GM12878 (cell line): ENCODE results near the gene USP26. TPM values are rescaled to one million over a fixed set of nuclear protein-coding genes. Genes with fewer than 3 reads are reported as not detected.

Experiments used
- ATAC-seq: fragments of 200-7000 bp; cut with Tn5 transposase; 3 replicates; pipeline ENCODE4 v1.9.1; 2020; ENCODE audit warnings: mild to moderate bottlenecking, moderate library complexity
- BruUV-seq: library from RNA; stranded (reverse); fragments of 400-500 nt; replicated peaks from 2 replicates; lab custom pipeline; 2021; lab: Mats Ljungman, UMichigan
- CTCF ChIA-PET: fragments of 300-600 bp; sonication (Branson Sonifier 250); formaldehyde crosslinking; extraction: SDS; loops from one replicate; lab custom pipeline; 2021; ENCODE audit warnings: inconsistent platforms; lab: Yijun Ruan, JAX
- POLR2A ChIA-PET: fragments of 350-600 bp; formaldehyde crosslinking; extraction: SDS; loops from one replicate; lab custom pipeline; 2021; ENCODE audit warnings: inconsistent platforms; lab: Charles Lee
- RAD21 ChIA-PET: fragments of 300-600 bp; sonication (Branson Sonifier 250); formaldehyde crosslinking; loops from one replicate; lab custom pipeline; 2023; ENCODE audit warnings: antibody characterized with exemption; ENCODE audit not compliant: unreplicated experiment; lab: Charles Lee
- SMC1A ChIA-PET: fragments of 300-600 bp; sonication (Branson Sonifier 250); formaldehyde crosslinking; loops from one replicate; lab custom pipeline; 2023; ENCODE audit not compliant: unreplicated experiment, uncharacterized antibody; lab: Charles Lee
- DNase-seq: peaks from one replicate; pipeline ENCODE4 v3.0.0-alpha.2; 2011; ENCODE audit warnings: low read depth, low spot score
- FAIRE-seq: peaks from 3 replicates; lab custom pipeline; 2011; peaks lifted over from hg19 to GRCh38; lab: Jason Lieb, UNC
- H2AFZ ChIP-seq: 2 replicates; pipeline ENCODE4 v1.6.0; 2011; ENCODE audit warnings: low read depth, low read length, control low read depth; ENCODE audit not compliant: control insufficient read depth
- H3K27ac ChIP-seq: 2 replicates; pipeline ENCODE4 v1.5.1; 2011; ENCODE audit warnings: control low read depth; ENCODE audit not compliant: control insufficient read depth, insufficient read depth
- H3K27me3 ChIP-seq, 2 experiments: replicated peaks in 1 of 2; 2 replicates each; pipeline versions ENCODE4 v1.6.0 to v1.6.1; 2011; ENCODE audit warnings: low read length in 1 of 2; ENCODE audit not compliant: control insufficient read depth in 2 of 2, insufficient read depth in 2 of 2
- H3K36me3 ChIP-seq, 2 experiments: 2 replicates each; pipeline ENCODE4 v1.5.1; 2011; ENCODE audit warnings: low read length in 1 of 2; ENCODE audit not compliant: control insufficient read depth in 2 of 2, insufficient read depth in 2 of 2
- H3K4me1 ChIP-seq: 2 replicates; pipeline ENCODE4 v1.6.1; 2011; ENCODE audit warnings: mild to moderate bottlenecking, low read length, moderate library complexity, mixed read lengths; ENCODE audit not compliant: control insufficient read depth, insufficient read depth
- H3K4me2 ChIP-seq: 2 replicates; pipeline ENCODE4 v1.6.0; 2011; ENCODE audit warnings: control low read depth; ENCODE audit not compliant: control insufficient read depth, insufficient read depth
- H3K4me3 ChIP-seq: fragments of 200-600 bp; sonication (generic); 2 replicates; pipeline ENCODE4 v1.5.1; 2016
- H3K79me2 ChIP-seq: 2 replicates; pipeline ENCODE4 v1.6.0; 2011; ENCODE audit warnings: low read length; ENCODE audit not compliant: control insufficient read depth, insufficient read depth
- H3K9ac ChIP-seq: 2 replicates; pipeline ENCODE4 v1.8.0; 2011; ENCODE audit warnings: low read length, control low read depth, mixed read lengths; ENCODE audit not compliant: control insufficient read depth, insufficient read depth
- H3K9me3 ChIP-seq: replicated peaks from 3 replicates; pipeline ENCODE4 v1.5.1; 2011; ENCODE audit warnings: mild to moderate bottlenecking, low read length; ENCODE audit not compliant: control insufficient read depth, insufficient read depth
- H4K20me1 ChIP-seq: 2 replicates; pipeline ENCODE4 v1.6.0; 2011; ENCODE audit not compliant: control insufficient read depth, insufficient read depth
- HDAC6 ChIP-seq: fragments of 200-600 bp; sonication (generic); IDR thresholded peaks from one replicate; pipeline ENCODE4 v1.8.0; 2017; ENCODE audit warnings: antibody characterized with exemption; ENCODE audit not compliant: unreplicated experiment
- MTA3 ChIP-seq: IDR thresholded peaks from 2 replicates; pipeline ENCODE4 v1.6.1; 2012; ENCODE audit warnings: low read length, inconsistent platforms, borderline replicate concordance
- SMAD1 ChIP-seq: fragments of 450-650 bp; IDR thresholded peaks from 2 replicates; pipeline ENCODE4 v1.6.1; 2018; ENCODE audit warnings: mild to moderate bottlenecking, low read depth; ENCODE audit not compliant: partially characterized antibody
- SMC3 ChIP-seq: IDR thresholded peaks from 2 replicates; pipeline ENCODE4 v1.6.1; 2011; ENCODE audit warnings: low read length, improper control_type of control experiment, borderline replicate concordance
- WRNIP1 ChIP-seq: IDR thresholded peaks from 2 replicates; pipeline ENCODE4 v1.6.1; 2011; ENCODE audit warnings: low read depth, low read length, improper control_type of control experiment, borderline replicate concordance
- ZBTB4 ChIP-seq: fragments of 450-650 bp; formaldehyde crosslinking; IDR thresholded peaks from 2 replicates; pipeline ENCODE4 v1.4.0; 2022; ENCODE audit warnings: mild to moderate bottlenecking, moderate library complexity
- ZNF274 ChIP-seq: IDR thresholded peaks from one replicate; pipeline ENCODE4 v1.8.0; 2011; ENCODE audit not compliant: insufficient read length, insufficient read depth
- WGBS: methylation state at CpG from one replicate; pipeline ENCODE4 v1.1.6; 2016; ENCODE audit warnings: low lambda C conversion rate; ENCODE audit not compliant: insufficient replicate concordance, insufficient coverage; ENCODE audit errors: missing lambda C conversion rate; 5-methylcytosine and 5-hydroxymethylcytosine counted together
- in situ Hi-C: fragments of 300-500 bp; cut with MboI; formaldehyde crosslinking; loops from 9 replicates; pipeline ENCODE4 v1.14.3; 2018; ENCODE audit warnings: mixed read lengths
- intact Hi-C: fragments of 100-400 bp; cut with micrococcal nuclease; formaldehyde crosslinking; loops from one replicate; pipeline ENCODE4 v1.14.2; 2022; ENCODE audit not compliant: unreplicated experiment
- polyA plus RNA-seq, 11 experiments: library from polyadenylated mRNA; depleted of rRNA in 4 of 11; unstranded in 6 of 11; stranded (reverse) in 5 of 11; fragments of >200 nt; fragmentation: Nextera tagmentation in 4 of 11; fragmentation: Illumina TruSeq in 1 of 11; extraction: Ambion mirVana in 4 of 11; extraction: Trizol in 1 of 11; gene quantifications; 1 replicate in 1 of 11; 2 replicates in 10 of 11; pipeline versions ENCODE4 v1.2.1 to v1.2.3, GENCODE V29; 2011 to 2016; ENCODE audit warnings: inconsistent platforms in 2 of 11, missing spikeins in 2 of 11, low read depth in 1 of 11
- total RNA-seq, 4 experiments: library from RNA; depleted of rRNA in 3 of 4; stranded (reverse); fragments of >200 nt in 3 of 4; fragmentation: Illumina TruSeq in 1 of 4; extraction: Trizol in 1 of 4; gene quantifications; 2 replicates each; pipeline versions ENCODE4 v1.2.1 to v1.2.3, GENCODE V29; 2013 to 2021
- TF ChIP-seq, protein P1 (sequence below): IDR thresholded peaks from 2 replicates; pipeline ENCODE4 v1.6.1; 2011; ENCODE audit warnings: borderline replicate concordance, low read depth, mild to moderate bottlenecking, moderate library complexity, low read length; ENCODE audit not compliant: insufficient read depth, poor library complexity, severe bottlenecking

The USP26 gene
- total and polyA plus RNA-seq, 10 of the 15 experiments (the other 5 are each of a cell fraction or from before 2014, with no cell fraction given), result not detected

GRCh38 chrX:133056341-133056740, 40.6 kb downstream of the USP26 start:
- ChIA-PET POLR2A (no interaction called here), CTCF (interaction anchor here (2.5 kb wide), 1 partner anchor 10 kb away, joined by 7 read pairs; no protein-coding TSS in a partner anchor), SMC1A (no interaction called here), RAD21 (no interaction called here)
- Histone ChIP-seq H3K27ac (no peak overlapping the region), H4K20me1 (no peaks in the 10 kb centered on the region), H3K4me3 (no peak overlapping the region), H3K9me3 (no peaks in the 10 kb centered on the region), H3K4me2 (no peak overlapping the region), H3K27me3 (no peaks in the 10 kb centered on the region; a peak in 1 of 4 replicates), H2AFZ (no peak overlapping the region), H3K36me3 (no peaks in the 10 kb centered on the region), H3K9ac (no peak overlapping the region), H3K4me1 (no peaks in the 10 kb centered on the region), H3K79me2 (no peaks in the 10 kb centered on the region)
- TF ChIP-seq, protein P1, sequence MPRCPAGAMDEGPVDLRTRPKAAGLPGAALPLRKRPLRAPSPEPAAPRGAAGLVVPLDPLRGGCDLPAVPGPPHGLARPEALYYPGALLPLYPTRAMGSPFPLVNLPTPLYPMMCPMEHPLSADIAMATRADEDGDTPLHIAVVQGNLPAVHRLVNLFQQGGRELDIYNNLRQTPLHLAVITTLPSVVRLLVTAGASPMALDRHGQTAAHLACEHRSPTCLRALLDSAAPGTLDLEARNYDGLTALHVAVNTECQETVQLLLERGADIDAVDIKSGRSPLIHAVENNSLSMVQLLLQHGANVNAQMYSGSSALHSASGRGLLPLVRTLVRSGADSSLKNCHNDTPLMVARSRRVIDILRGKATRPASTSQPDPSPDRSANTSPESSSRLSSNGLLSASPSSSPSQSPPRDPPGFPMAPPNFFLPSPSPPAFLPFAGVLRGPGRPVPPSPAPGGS, result no peak
- TF ChIP-seq ZBTB4 (CRISPR knock-in tag) (no peak), ZNF274 (no peak), HDAC6 (no peak), MTA3 (no peak), SMC3 (no peak), SMAD1 (no peak), WRNIP1 (no peak)
- DNase-seq (no peak), ATAC-seq (no peak), FAIRE-seq (no peak)
- 5% methylated on average over 1 of the region's 1 CpG for WGBS
- BruUV-seq, result no TSS peak
- in situ Hi-C loops, result no loop called here
- intact Hi-C loops, result no loop called here
